ENCODE data around the gene ADAMTS18.

Gene ADAMTS18

DNA sequence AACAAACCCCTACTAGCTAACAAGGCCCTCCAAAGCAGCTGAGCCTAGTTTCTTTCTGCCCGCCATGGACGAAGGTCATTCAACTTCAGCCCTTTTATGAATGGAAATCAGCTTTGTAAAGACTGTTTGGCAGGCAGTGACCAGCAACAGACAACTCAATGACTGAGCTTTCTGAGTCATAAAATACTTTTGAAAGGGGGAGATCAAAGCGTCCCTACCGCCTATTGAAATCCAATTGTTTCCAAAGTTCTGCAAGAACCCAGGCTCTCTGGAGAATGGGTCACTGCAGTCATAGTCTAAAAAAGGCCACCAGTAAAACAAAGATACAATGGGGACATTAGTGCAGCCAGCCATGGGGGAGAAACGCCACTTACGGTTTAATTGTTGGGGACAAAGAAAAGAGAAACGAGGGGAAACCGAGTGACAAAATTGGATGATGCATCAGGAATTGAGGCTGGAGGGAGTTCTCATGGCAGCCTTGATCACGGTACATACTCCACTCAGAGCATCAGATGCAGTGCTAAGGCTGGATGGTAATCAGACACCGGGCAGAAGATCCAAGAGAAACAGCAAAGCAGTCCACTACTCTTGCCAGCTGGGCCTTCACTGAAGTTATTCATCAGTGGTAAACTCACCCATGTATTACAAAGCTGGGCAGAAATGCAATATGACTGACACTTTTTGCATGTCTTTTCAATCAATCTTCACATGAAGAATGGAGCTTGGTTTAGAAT lies 9.8 kb downstream of the ADAMTS18 start:
- Histone ChIP-seq H3K9ac (no peak overlapping the region), H3K36me3 (ENCODE audit: control insufficient read depth, insufficient read depth, low read length) (no peaks in the 10 kb centered on the region), H3K9me3 (ENCODE audit: control insufficient read depth, low read length) (no peaks in the 10 kb centered on the region), H3K27me3 (ENCODE audit: control insufficient read depth, insufficient read depth, low read length) (no peaks in the 10 kb centered on the region), H2AFZ (no peak overlapping the region), H3K27ac (no peak overlapping the region), H3K79me2 (no peaks in the 10 kb centered on the region), H3K4me2 (ENCODE audit: low read length) (no peak overlapping the region), H3K4me1 (no peaks in the 10 kb centered on the region), H3K4me3 (ENCODE audit: low read depth, low read length) (no peak overlapping the region)
- TF ChIP-seq, protein P1, sequence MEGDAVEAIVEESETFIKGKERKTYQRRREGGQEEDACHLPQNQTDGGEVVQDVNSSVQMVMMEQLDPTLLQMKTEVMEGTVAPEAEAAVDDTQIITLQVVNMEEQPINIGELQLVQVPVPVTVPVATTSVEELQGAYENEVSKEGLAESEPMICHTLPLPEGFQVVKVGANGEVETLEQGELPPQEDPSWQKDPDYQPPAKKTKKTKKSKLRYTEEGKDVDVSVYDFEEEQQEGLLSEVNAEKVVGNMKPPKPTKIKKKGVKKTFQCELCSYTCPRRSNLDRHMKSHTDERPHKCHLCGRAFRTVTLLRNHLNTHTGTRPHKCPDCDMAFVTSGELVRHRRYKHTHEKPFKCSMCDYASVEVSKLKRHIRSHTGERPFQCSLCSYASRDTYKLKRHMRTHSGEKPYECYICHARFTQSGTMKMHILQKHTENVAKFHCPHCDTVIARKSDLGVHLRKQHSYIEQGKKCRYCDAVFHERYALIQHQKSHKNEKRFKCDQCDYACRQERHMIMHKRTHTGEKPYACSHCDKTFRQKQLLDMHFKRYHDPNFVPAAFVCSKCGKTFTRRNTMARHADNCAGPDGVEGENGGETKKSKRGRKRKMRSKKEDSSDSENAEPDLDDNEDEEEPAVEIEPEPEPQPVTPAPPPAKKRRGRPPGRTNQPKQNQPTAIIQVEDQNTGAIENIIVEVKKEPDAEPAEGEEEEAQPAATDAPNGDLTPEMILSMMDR (IDR thresholded peaks at IDR 0.05): no peak

DNA sequence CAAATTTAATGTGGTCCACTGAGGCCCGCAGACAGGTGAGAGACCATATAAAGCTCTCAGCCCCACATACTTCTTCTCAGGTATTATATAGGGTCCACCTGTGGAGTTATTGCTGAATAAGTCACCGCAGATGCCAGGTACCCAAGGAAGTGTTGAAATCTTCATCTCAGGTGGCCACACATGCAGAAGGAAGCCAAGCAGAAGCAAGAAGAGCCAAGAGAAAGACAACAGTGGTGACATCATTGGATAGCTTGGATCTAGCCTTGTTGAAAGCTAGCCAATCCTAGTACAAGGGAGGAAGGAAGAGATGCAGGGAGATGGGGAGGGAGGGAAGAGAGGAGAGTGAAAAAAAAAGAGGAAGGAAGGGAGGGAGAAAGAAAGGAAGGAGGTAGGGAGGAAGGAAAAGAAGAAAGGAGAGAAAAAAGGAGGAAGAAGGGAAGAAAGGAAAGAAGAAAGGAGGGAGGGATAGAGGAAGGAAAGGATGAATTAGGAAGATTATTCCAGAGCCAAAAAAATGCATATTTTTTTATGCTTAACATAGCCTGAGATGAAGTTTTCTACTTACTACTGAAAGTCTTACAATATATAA lies 12.5 kb downstream of the ADAMTS18 start:
- no peaks in the 10 kb centered on the region for H3K79me2 ChIP-seq
- H3K9ac ChIP-seq: no peak overlapping the region
- no peak overlapping the region for H3K27ac ChIP-seq
- H3K4me2 ChIP-seq (ENCODE audit: low read length): no peak overlapping the region
- TF ChIP-seq, protein P1 (IDR thresholded peaks at IDR 0.05): no peak
- H3K4me1 ChIP-seq: no peaks in the 10 kb centered on the region
- H3K27me3 ChIP-seq (ENCODE audit: control insufficient read depth, insufficient read depth, low read length): no peaks in the 10 kb centered on the region
- H3K4me3 ChIP-seq (ENCODE audit: low read depth, low read length): no peak overlapping the region
- H2AFZ ChIP-seq: no peak overlapping the region
- H3K9me3 ChIP-seq (ENCODE audit: control insufficient read depth, low read length): no peaks in the 10 kb centered on the region
- no peaks in the 10 kb centered on the region for H3K36me3 ChIP-seq (ENCODE audit: control insufficient read depth, insufficient read depth, low read length)

DNA sequence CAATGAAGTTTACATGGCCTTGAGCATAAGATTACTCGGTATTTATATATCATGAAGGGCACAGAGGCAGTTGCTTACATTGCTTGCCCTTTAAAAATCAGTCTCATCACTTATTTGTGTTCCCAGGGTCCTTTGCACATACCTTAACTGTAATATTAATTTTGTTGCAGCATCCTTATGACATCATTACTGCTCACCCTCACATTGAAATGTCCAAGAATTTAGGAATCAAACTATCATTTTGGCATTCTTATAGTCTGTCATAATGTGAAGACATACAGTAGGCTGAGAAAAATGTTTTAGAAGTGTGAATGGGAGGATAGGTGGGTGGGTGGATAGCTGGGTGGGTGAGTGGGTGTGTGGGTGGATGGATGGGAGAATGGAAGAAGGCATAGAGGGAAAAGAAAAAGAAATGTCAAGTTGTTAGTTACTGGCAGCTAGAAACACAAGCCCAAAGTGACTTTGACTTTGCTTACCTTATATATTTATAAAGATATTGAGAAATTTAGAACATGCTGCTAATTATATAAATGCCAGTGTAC lies 17.8 kb downstream of the ADAMTS18 start:
- Histone ChIP-seq H3K9ac (no peak overlapping the region), H3K79me2 (no peaks in the 10 kb centered on the region), H3K4me3 (ENCODE audit: low read depth, low read length) (no peak overlapping the region), H3K27ac (no peak overlapping the region), H3K27me3 (ENCODE audit: control insufficient read depth, insufficient read depth, low read length) (no peaks in the 10 kb centered on the region), H2AFZ (no peak overlapping the region), H3K4me2 (ENCODE audit: low read length) (no peak overlapping the region), H3K9me3 (ENCODE audit: control insufficient read depth, low read length) (no peaks in the 10 kb centered on the region), H3K4me1 (no peaks in the 10 kb centered on the region), H3K36me3 (ENCODE audit: control insufficient read depth, insufficient read depth, low read length) (no peaks in the 10 kb centered on the region)
- TF ChIP-seq, protein P1 (IDR thresholded peaks at IDR 0.05): no peak

DNA sequence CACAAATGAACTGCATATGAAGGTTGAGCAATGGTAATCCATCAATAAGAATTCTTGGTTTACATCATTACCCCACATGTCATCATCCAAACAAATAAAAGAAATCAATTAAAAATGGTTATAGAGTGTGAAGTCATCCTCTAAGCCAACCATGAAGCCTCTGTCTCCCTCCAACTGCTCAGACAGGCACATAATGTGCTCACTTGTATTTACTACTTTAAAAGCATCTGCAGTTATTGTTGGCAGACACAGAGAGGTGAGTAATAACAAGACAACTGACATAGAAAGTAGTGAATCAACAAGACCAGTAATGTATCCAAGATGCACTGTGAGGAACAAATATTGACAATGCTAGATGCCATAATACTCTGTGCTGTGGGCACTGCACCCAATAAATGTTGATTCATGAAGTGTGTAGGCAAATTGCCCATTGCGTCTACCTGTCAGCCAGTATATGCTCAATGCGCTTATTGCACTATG lies 20.0 kb downstream of the ADAMTS18 start:
- no peaks in the 10 kb centered on the region for H3K36me3 ChIP-seq (ENCODE audit: control insufficient read depth, insufficient read depth, low read length)
- H3K4me3 ChIP-seq (ENCODE audit: low read depth, low read length): no peak overlapping the region
- TF ChIP-seq, protein P1 (IDR thresholded peaks at IDR 0.05): no peak
- H3K9ac ChIP-seq: no peak overlapping the region
- H3K27me3 ChIP-seq (ENCODE audit: control insufficient read depth, insufficient read depth, low read length): no peaks in the 10 kb centered on the region
- no peak overlapping the region for H3K4me2 ChIP-seq (ENCODE audit: low read length)
- H2AFZ ChIP-seq: no peak overlapping the region
- no peaks in the 10 kb centered on the region for H3K9me3 ChIP-seq (ENCODE audit: control insufficient read depth, low read length)
- H3K27ac ChIP-seq: no peak overlapping the region
- no peaks in the 10 kb centered on the region for H3K4me1 ChIP-seq
- H3K79me2 ChIP-seq: no peaks in the 10 kb centered on the region
